ENCODE measurements around the gene FBXO42. TPM values are rescaled to one million over a fixed set of nuclear protein-coding genes. Genes with fewer than 3 reads are reported as not detected.
A peak's percentile ranks its signal among the peaks of the same experiment; 100 is the strongest.

FBXO42 gene
- total and polyA plus RNA-seq, 9 of the 15 experiments (the other 6 are each of a cell fraction or from before 2014, with no cell fraction given): 7.2 to 24.8 (median 17.4) TPM

DNA sequence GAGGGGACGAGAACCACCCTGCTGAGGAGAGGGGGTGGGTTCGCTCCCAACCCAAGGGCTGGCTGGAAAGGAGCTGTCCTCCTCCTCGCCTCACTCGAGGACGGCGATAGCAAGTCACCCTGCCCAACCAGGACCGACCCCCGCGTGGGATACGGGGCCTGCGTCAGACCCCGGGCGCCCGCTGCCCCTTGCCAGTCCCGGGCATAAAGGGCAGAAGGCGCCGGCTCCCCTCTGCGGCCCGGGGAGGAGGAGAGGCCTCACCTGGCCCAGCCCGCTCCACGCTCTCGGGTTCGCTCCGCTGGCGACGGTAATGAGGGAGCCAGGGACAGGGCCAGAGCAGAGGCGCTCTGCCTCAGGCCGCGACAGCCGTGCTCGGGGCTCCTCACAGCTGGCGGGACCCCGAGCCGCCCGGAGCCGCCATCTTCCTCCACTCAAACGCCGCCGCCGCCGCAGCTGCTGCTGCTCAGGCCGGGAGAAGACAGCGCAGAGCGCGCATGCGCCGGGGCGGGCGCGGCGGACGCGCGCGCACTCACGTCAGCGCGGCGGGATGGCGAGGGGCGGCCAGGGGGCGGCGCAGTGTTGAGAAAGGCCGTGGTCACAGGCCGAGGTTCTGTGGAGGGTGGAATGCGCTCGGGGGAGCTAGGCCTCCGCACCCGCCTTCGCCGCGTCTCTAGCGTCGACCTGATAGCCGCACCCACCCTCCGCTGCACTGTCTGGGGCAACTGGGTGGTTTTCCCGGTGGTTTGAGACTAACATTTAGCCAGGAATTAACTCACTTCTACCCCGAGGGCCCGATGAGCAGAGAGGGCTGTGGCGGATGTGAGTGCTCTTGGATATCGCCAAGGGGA lies at the start of gene FBXO42 (continued):
- no peak for TF ChIP-seq ZNF830 (CRISPR knock-in tag; IDR thresholded peaks at IDR 0.05)
- no peak for TF ChIP-seq ZNF764 (CRISPR knock-in tag; IDR thresholded peaks at IDR 0.05; ENCODE audit: low read depth)
- no peak for TF ChIP-seq ZSCAN32 (CRISPR knock-in tag; IDR thresholded peaks at IDR 0.05)
- TF ChIP-seq, protein P1, sequence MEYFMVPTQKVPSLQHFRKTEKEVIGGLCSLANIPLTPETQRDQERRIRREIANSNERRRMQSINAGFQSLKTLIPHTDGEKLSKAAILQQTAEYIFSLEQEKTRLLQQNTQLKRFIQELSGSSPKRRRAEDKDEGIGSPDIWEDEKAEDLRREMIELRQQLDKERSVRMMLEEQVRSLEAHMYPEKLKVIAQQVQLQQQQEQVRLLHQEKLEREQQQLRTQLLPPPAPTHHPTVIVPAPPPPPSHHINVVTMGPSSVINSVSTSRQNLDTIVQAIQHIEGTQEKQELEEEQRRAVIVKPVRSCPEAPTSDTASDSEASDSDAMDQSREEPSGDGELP (CRISPR knock-in tag; IDR thresholded peaks at IDR 0.05; ENCODE audit: borderline replicate concordance): peak; percentile 93
- no peak for TF ChIP-seq HNRNPUL1 (IDR thresholded peaks at IDR 0.05; ENCODE audit: low read length)
- no peak for TF ChIP-seq SIX5 (IDR thresholded peaks at IDR 0.05; ENCODE audit: borderline replicate concordance in 1 of 2, insufficient read depth in 1 of 2, low read depth in 1 of 2, low read length in 2 of 2)
- TF ChIP-seq MEIS2 (IDR thresholded peaks at IDR 0.05; ENCODE audit: partially characterized antibody): peak; percentile 94
- TF ChIP-seq TAL1 (IDR thresholded peaks at IDR 0.05): no peak
- no peak for TF ChIP-seq RFX1 (IDR thresholded peaks at IDR 0.05)
- TF ChIP-seq RB1 (IDR thresholded peaks at IDR 0.05; ENCODE audit: low read depth): peak; percentile 98
- TF ChIP-seq, protein P2, sequence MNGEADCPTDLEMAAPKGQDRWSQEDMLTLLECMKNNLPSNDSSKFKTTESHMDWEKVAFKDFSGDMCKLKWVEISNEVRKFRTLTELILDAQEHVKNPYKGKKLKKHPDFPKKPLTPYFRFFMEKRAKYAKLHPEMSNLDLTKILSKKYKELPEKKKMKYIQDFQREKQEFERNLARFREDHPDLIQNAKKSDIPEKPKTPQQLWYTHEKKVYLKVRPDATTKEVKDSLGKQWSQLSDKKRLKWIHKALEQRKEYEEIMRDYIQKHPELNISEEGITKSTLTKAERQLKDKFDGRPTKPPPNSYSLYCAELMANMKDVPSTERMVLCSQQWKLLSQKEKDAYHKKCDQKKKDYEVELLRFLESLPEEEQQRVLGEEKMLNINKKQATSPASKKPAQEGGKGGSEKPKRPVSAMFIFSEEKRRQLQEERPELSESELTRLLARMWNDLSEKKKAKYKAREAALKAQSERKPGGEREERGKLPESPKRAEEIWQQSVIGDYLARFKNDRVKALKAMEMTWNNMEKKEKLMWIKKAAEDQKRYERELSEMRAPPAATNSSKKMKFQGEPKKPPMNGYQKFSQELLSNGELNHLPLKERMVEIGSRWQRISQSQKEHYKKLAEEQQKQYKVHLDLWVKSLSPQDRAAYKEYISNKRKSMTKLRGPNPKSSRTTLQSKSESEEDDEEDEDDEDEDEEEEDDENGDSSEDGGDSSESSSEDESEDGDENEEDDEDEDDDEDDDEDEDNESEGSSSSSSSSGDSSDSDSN (IDR thresholded peaks at IDR 0.05; ENCODE audit: borderline replicate concordance in 1 of 2, low read depth in 2 of 2, low read length in 2 of 2): peak; percentile 82 to 84; a peak in 2 of 4 replicates
- no peak for TF ChIP-seq ZNF140 (CRISPR knock-in tag; IDR thresholded peaks at IDR 0.05)
- no peak; the same call in 1 of the 2 replicates for TF ChIP-seq MED1 (CRISPR knock-in tag; IDR thresholded peaks at IDR 0.05; ENCODE audit: borderline replicate concordance)
- TF ChIP-seq MYC (IDR thresholded peaks at IDR 0.05; ENCODE audit: low read depth, low read length): peak; percentile 82
- peak; percentile 52; the same call in 1 of the 2 replicates for TF ChIP-seq MYC (CRISPR knock-in tag; IDR thresholded peaks at IDR 0.05; ENCODE audit: borderline replicate concordance, low read depth)
- TF ChIP-seq ZC3H11A (IDR thresholded peaks at IDR 0.05; ENCODE audit: low read depth, low read length): no peak; the same call in 1 of the 2 replicates
- peak; percentile 79; the same call in 1 of the 2 replicates for TF ChIP-seq FOXK1 (CRISPR knock-in tag; IDR thresholded peaks at IDR 0.05; ENCODE audit: borderline replicate concordance)
- peak; percentile 73 to 99; a peak in 3 of 4 replicates for TF ChIP-seq TEAD1 (CRISPR knock-in tag; IDR thresholded peaks at IDR 0.05)
- TF ChIP-seq ZSCAN29 (IDR thresholded peaks at IDR 0.05): no peak
- peak; percentile 90 for TF ChIP-seq CREB1 (IDR thresholded peaks at IDR 0.05)
- peak; percentile 85 for TF ChIP-seq CREB1 (CRISPR knock-in tag; IDR thresholded peaks at IDR 0.05)
- TF ChIP-seq, protein P3, sequence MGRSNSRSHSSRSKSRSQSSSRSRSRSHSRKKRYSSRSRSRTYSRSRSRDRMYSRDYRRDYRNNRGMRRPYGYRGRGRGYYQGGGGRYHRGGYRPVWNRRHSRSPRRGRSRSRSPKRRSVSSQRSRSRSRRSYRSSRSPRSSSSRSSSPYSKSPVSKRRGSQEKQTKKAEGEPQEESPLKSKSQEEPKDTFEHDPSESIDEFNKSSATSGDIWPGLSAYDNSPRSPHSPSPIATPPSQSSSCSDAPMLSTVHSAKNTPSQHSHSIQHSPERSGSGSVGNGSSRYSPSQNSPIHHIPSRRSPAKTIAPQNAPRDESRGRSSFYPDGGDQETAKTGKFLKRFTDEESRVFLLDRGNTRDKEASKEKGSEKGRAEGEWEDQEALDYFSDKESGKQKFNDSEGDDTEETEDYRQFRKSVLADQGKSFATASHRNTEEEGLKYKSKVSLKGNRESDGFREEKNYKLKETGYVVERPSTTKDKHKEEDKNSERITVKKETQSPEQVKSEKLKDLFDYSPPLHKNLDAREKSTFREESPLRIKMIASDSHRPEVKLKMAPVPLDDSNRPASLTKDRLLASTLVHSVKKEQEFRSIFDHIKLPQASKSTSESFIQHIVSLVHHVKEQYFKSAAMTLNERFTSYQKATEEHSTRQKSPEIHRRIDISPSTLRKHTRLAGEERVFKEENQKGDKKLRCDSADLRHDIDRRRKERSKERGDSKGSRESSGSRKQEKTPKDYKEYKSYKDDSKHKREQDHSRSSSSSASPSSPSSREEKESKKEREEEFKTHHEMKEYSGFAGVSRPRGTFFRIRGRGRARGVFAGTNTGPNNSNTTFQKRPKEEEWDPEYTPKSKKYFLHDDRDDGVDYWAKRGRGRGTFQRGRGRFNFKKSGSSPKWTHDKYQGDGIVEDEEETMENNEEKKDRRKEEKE (IDR thresholded peaks at IDR 0.05; ENCODE audit: borderline replicate concordance in 1 of 2, control insufficient read depth in 1 of 2, low read depth in 2 of 2, low read length in 1 of 2): 0 out of 4 replicates have a peak, but pooled peaks of 1 of the 2 experiments have one; percentile 17

All from K562 (cell line).